ENCODE measurements around the gene P2RY12.
"Not testable (repeated sequence)": the region's sequence is repeated elsewhere in the genome, so short reads cannot be mapped to it uniquely, and the experiment has no call there.

P2RY12 gene

GRCh38 chr3:151393941-151394340 is 9.4 kb upstream of the P2RY12 start:
- H3K9ac ChIP-seq (ENCODE audit: low read depth in 1 of 2, low read length in 2 of 2) = no peak overlapping the region
- H3K27ac ChIP-seq (ENCODE audit: low read depth, low read length) = no peak overlapping the region
- no peak overlapping the region for H3K4me3 ChIP-seq (ENCODE audit: low read depth in 1 of 2, low read length in 2 of 2)
- no peaks in the 10 kb centered on the region for H3K4me1 ChIP-seq (ENCODE audit: control insufficient read depth in 1 of 2, insufficient read depth in 2 of 2, low read length in 2 of 2)
- no peaks in the 10 kb centered on the region for H3K36me3 ChIP-seq (ENCODE audit: control insufficient read depth in 1 of 2, insufficient read depth in 2 of 2, low read length in 2 of 2)
- no peaks in the 10 kb centered on the region for H3K27me3 ChIP-seq (ENCODE audit: control insufficient read depth in 1 of 2, insufficient read depth in 2 of 2, low read length in 2 of 2)
- no peaks in the 10 kb centered on the region for H3K9me3 ChIP-seq (ENCODE audit: control insufficient read depth in 1 of 2, low read length in 2 of 2)

GRCh38 chr3:151393146-151393830 is 8.7 kb upstream of the P2RY12 start:
- H3K27ac ChIP-seq (ENCODE audit: low read depth, low read length) = no peak overlapping the region
- H3K9me3 ChIP-seq (ENCODE audit: control insufficient read depth in 1 of 2, low read length in 2 of 2) = no peaks in the 10 kb centered on the region
- H3K4me3 ChIP-seq (ENCODE audit: low read depth in 1 of 2, low read length in 2 of 2) = no peak overlapping the region
- H3K9ac ChIP-seq (ENCODE audit: low read depth in 1 of 2, low read length in 2 of 2) = no peak overlapping the region
- no peaks in the 10 kb centered on the region for H3K36me3 ChIP-seq (ENCODE audit: control insufficient read depth in 1 of 2, insufficient read depth in 2 of 2, low read length in 2 of 2)
- no peaks in the 10 kb centered on the region for H3K27me3 ChIP-seq (ENCODE audit: control insufficient read depth in 1 of 2, insufficient read depth in 2 of 2, low read length in 2 of 2)
- no peaks in the 10 kb centered on the region for H3K4me1 ChIP-seq (ENCODE audit: control insufficient read depth in 1 of 2, insufficient read depth in 2 of 2, low read length in 2 of 2)

GRCh38 chr3:151392191-151392590 is 7.6 kb upstream of the P2RY12 start:
- not testable (repeated sequence) for H3K27me3 ChIP-seq (ENCODE audit: control insufficient read depth in 1 of 2, insufficient read depth in 2 of 2, low read length in 2 of 2); H3K9ac ChIP-seq (ENCODE audit: low read depth in 1 of 2, low read length in 2 of 2); H3K9me3 ChIP-seq (ENCODE audit: control insufficient read depth in 1 of 2, low read length in 2 of 2); H3K4me1 ChIP-seq (ENCODE audit: control insufficient read depth in 1 of 2, insufficient read depth in 2 of 2, low read length in 2 of 2); H3K36me3 ChIP-seq (ENCODE audit: control insufficient read depth in 1 of 2, insufficient read depth in 2 of 2, low read length in 2 of 2); H3K4me3 ChIP-seq (ENCODE audit: low read depth in 1 of 2, low read length in 2 of 2); H3K27ac ChIP-seq (ENCODE audit: low read depth, low read length)

- no peaks in the 10 kb centered on the region for H3K27me3 ChIP-seq (ENCODE audit: control insufficient read depth in 1 of 2, insufficient read depth in 2 of 2, low read length in 2 of 2)
- H3K4me1 ChIP-seq (ENCODE audit: control insufficient read depth in 1 of 2, insufficient read depth in 2 of 2, low read length in 2 of 2) = no peaks in the 10 kb centered on the region
- no peak overlapping the region for H3K9ac ChIP-seq (ENCODE audit: low read depth in 1 of 2, low read length in 2 of 2)
- H3K4me3 ChIP-seq (ENCODE audit: low read depth in 1 of 2, low read length in 2 of 2) = no peak overlapping the region
- no peaks in the 10 kb centered on the region for H3K9me3 ChIP-seq (ENCODE audit: control insufficient read depth in 1 of 2, low read length in 2 of 2)
- H3K27ac ChIP-seq (ENCODE audit: low read depth, low read length) = no peak overlapping the region
- H3K36me3 ChIP-seq (ENCODE audit: control insufficient read depth in 1 of 2, insufficient read depth in 2 of 2, low read length in 2 of 2) = no peaks in the 10 kb centered on the region
Observed at GRCh38 chr3:151391720-151392119, 7.2 kb upstream of the P2RY12 start.

- Histone ChIP-seq H3K9me3 (ENCODE audit: control insufficient read depth in 1 of 2, low read length in 2 of 2) (no peaks in the 10 kb centered on the region), H3K27me3 (ENCODE audit: control insufficient read depth in 1 of 2, insufficient read depth in 2 of 2, low read length in 2 of 2) (no peaks in the 10 kb centered on the region), H3K27ac (ENCODE audit: low read depth, low read length) (no peak overlapping the region), H3K36me3 (ENCODE audit: control insufficient read depth in 1 of 2, insufficient read depth in 2 of 2, low read length in 2 of 2) (no peaks in the 10 kb centered on the region), H3K4me3 (ENCODE audit: low read depth in 1 of 2, low read length in 2 of 2) (no peak overlapping the region), H3K9ac (ENCODE audit: low read depth in 1 of 2, low read length in 2 of 2) (no peak overlapping the region), H3K4me1 (ENCODE audit: control insufficient read depth in 1 of 2, insufficient read depth in 2 of 2, low read length in 2 of 2) (peaks cover 13 to 17% of the 10 kb centered on the region in 2 donors)
Observed at GRCh38 chr3:151387842-151388241, 3.3 kb upstream of the P2RY12 start.

GRCh38 chr3:151387432-151387831 is 2.9 kb upstream of the P2RY12 start:
- H3K4me3 ChIP-seq (ENCODE audit: low read depth in 1 of 2, low read length in 2 of 2) = no peak overlapping the region
- H3K4me1 ChIP-seq (ENCODE audit: control insufficient read depth in 1 of 2, insufficient read depth in 2 of 2, low read length in 2 of 2) = peaks cover 16 to 21% of the 10 kb centered on the region in 2 donors
- no peak overlapping the region for H3K27ac ChIP-seq (ENCODE audit: low read depth, low read length)
- H3K27me3 ChIP-seq (ENCODE audit: control insufficient read depth in 1 of 2, insufficient read depth in 2 of 2, low read length in 2 of 2) = no peaks in the 10 kb centered on the region
- no peaks in the 10 kb centered on the region for H3K36me3 ChIP-seq (ENCODE audit: control insufficient read depth in 1 of 2, insufficient read depth in 2 of 2, low read length in 2 of 2)
- H3K9ac ChIP-seq (ENCODE audit: low read depth in 1 of 2, low read length in 2 of 2) = no peak overlapping the region
- H3K9me3 ChIP-seq (ENCODE audit: control insufficient read depth in 1 of 2, low read length in 2 of 2) = no peaks in the 10 kb centered on the region

GRCh38 chr3:151386056-151386455 is 1.5 kb upstream of the P2RY12 start:
- H3K4me1 ChIP-seq (ENCODE audit: control insufficient read depth in 1 of 2, insufficient read depth in 2 of 2, low read length in 2 of 2) = peaks cover 16 to 31% of the 10 kb centered on the region in 2 donors
- H3K9me3 ChIP-seq (ENCODE audit: control insufficient read depth in 1 of 2, low read length in 2 of 2) = no peaks in the 10 kb centered on the region
- H3K4me3 ChIP-seq (ENCODE audit: low read depth in 1 of 2, low read length in 2 of 2) = no peak overlapping the region
- no peak overlapping the region for H3K27ac ChIP-seq (ENCODE audit: low read depth, low read length)
- H3K9ac ChIP-seq (ENCODE audit: low read depth in 1 of 2, low read length in 2 of 2) = no peak overlapping the region
- H3K27me3 ChIP-seq (ENCODE audit: control insufficient read depth in 1 of 2, insufficient read depth in 2 of 2, low read length in 2 of 2) = no peaks in the 10 kb centered on the region
- H3K36me3 ChIP-seq (ENCODE audit: control insufficient read depth in 1 of 2, insufficient read depth in 2 of 2, low read length in 2 of 2) = no peaks in the 10 kb centered on the region

GRCh38 chr3:151383956-151384355 is 597 bp downstream of the P2RY12 start:
- no peaks in the 10 kb centered on the region for H3K9me3 ChIP-seq (ENCODE audit: control insufficient read depth in 1 of 2, low read length in 2 of 2)
- H3K9ac ChIP-seq (ENCODE audit: low read depth in 1 of 2, low read length in 2 of 2) = no peak overlapping the region
- H3K4me3 ChIP-seq (ENCODE audit: low read depth in 1 of 2, low read length in 2 of 2) = peak overlapping the region; percentile 31 to 35
- no peaks in the 10 kb centered on the region for H3K27me3 ChIP-seq (ENCODE audit: control insufficient read depth in 1 of 2, insufficient read depth in 2 of 2, low read length in 2 of 2)
- H3K4me1 ChIP-seq (ENCODE audit: control insufficient read depth in 1 of 2, insufficient read depth in 2 of 2, low read length in 2 of 2) = peaks cover 16 to 31% of the 10 kb centered on the region in 2 donors
- no peaks in the 10 kb centered on the region for H3K36me3 ChIP-seq (ENCODE audit: control insufficient read depth in 1 of 2, insufficient read depth in 2 of 2, low read length in 2 of 2)
- no peak overlapping the region for H3K27ac ChIP-seq (ENCODE audit: low read depth, low read length)

- Histone ChIP-seq H3K9ac (ENCODE audit: low read depth in 1 of 2, low read length in 2 of 2) (no peak overlapping the region), H3K4me3 (ENCODE audit: low read depth in 1 of 2, low read length in 2 of 2) (peak overlapping the region in 1 of 2 donors; percentile 31), H3K4me1 (ENCODE audit: control insufficient read depth in 1 of 2, insufficient read depth in 2 of 2, low read length in 2 of 2) (peaks cover 16 to 31% of the 10 kb centered on the region in 2 donors), H3K27ac (ENCODE audit: low read depth, low read length) (no peak overlapping the region), H3K36me3 (ENCODE audit: control insufficient read depth in 1 of 2, insufficient read depth in 2 of 2, low read length in 2 of 2) (no peaks in the 10 kb centered on the region), H3K27me3 (ENCODE audit: control insufficient read depth in 1 of 2, insufficient read depth in 2 of 2, low read length in 2 of 2) (no peaks in the 10 kb centered on the region), H3K9me3 (ENCODE audit: control insufficient read depth in 1 of 2, low read length in 2 of 2) (no peaks in the 10 kb centered on the region)
Observed at GRCh38 chr3:151383111-151383510, 1.4 kb downstream of the P2RY12 start.

- no peaks in the 10 kb centered on the region for H3K36me3 ChIP-seq (ENCODE audit: control insufficient read depth in 1 of 2, insufficient read depth in 2 of 2, low read length in 2 of 2)
- H3K9me3 ChIP-seq (ENCODE audit: control insufficient read depth in 1 of 2, low read length in 2 of 2) = no peaks in the 10 kb centered on the region
- H3K4me1 ChIP-seq (ENCODE audit: control insufficient read depth in 1 of 2, insufficient read depth in 2 of 2, low read length in 2 of 2) = peaks cover 16 to 31% of the 10 kb centered on the region in 2 donors
- H3K27ac ChIP-seq (ENCODE audit: low read depth, low read length) = no peak overlapping the region
- H3K27me3 ChIP-seq (ENCODE audit: control insufficient read depth in 1 of 2, insufficient read depth in 2 of 2, low read length in 2 of 2) = no peaks in the 10 kb centered on the region
- H3K4me3 ChIP-seq (ENCODE audit: low read depth in 1 of 2, low read length in 2 of 2) = no peak overlapping the region
- H3K9ac ChIP-seq (ENCODE audit: low read depth in 1 of 2, low read length in 2 of 2) = no peak overlapping the region
Observed at GRCh38 chr3:151382671-151383070, 1.9 kb downstream of the P2RY12 start.

All from duodenal mucosa (tissue), 2 donors.